HEK293T (cell line): ENCODE data around the gene SLK.

ENCODE experiments used
- FOXK2 ChIP-seq: fragments of 450-650 bp; IDR thresholded peaks from 2 replicates; pipeline ENCODE4 v1.6.1; 2016; ENCODE audit warnings: mild to moderate bottlenecking
- ZNF384 ChIP-seq: fragments of 450-650 bp; IDR thresholded peaks from 2 replicates; pipeline ENCODE4 v1.6.1; 2016

DNA sequence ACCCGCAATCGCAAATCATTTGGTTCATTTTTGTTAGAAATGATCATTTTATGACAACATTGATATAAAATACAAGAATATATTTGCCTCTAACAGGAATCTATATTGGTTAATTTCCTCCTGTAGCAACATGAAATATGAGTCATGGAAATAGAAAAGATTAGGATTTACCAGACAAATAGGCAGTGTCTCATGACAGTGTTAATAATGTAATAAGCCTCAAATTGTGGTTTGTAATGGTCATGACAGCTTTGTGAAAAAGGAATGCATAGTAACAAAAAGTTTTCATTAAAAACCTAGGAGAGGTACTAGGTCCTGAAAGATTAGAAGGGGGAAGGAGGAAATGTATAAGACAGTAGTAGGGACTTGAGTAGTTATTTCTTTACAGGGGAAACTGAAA lies 7.9 kb upstream of the SLK start:
- no peak for TF ChIP-seq FOXK2
- TF ChIP-seq ZNF384, result no peak
